SK-N-SH (cell line): ENCODE measurements around the gene ANO2. TPM values are rescaled to one million over a fixed set of nuclear protein-coding genes. Genes with fewer than 3 reads are reported as not detected.

Experiments used
- CTCF ChIA-PET: fragments of 300-600, 350-600 bp; formaldehyde crosslinking; extraction: SDS; loops from one replicate; lab custom pipeline; 2021; lab: Yijun Ruan, JAX
- POLR2A ChIA-PET: fragments of 350-600 bp; sonication (Branson Sonifier 250); formaldehyde crosslinking; extraction: SDS; loops from one replicate; lab custom pipeline; 2020; ENCODE audit warnings: antibody characterized with exemption, inconsistent platforms; lab: Yijun Ruan, JAX
- DNase-seq: peaks from one replicate; pipeline ENCODE4 v3.0.0; 2012
- H2AFZ ChIP-seq: fragments of 200-600 bp; sonication (generic); 2 replicates; pipeline ENCODE4 v1.8.1; 2016; ENCODE audit warnings: antibody characterized with exemption, mild to moderate bottlenecking, low read depth
- H3F3A ChIP-seq: fragments of 200-600 bp; sonication (generic); replicated peaks from 2 replicates; pipeline ENCODE3; 2016; ENCODE audit warnings: antibody characterized with exemption, mild to moderate bottlenecking; ENCODE audit not compliant: insufficient read depth
- H3K27ac ChIP-seq, 2 experiments: fragments of 200-500 bp in 1 of 2; fragments of 200-600 bp in 1 of 2; sonication (Bioruptor generic) in 1 of 2; sonication (generic), shearing (Covaris generic) in 1 of 2; 2 replicates each; pipeline versions ENCODE4 v1.5.1 to v1.6.1; 2014 to 2016; ENCODE audit warnings: low read depth in 2 of 2, inconsistent platforms in 1 of 2, low read length in 1 of 2, mild to moderate bottlenecking in 1 of 2, mixed read lengths in 1 of 2
- H3K27me3 ChIP-seq: fragments of 200-600 bp; sonication (generic), shearing (Covaris generic); 2 replicates; pipeline ENCODE4 v1.6.1; 2016; ENCODE audit warnings: mixed run types; ENCODE audit not compliant: insufficient read depth
- H3K36me3 ChIP-seq, 2 experiments: fragments of 200-500 bp in 1 of 2; fragments of 200-600 bp in 1 of 2; sonication (Bioruptor generic) in 1 of 2; sonication (generic) in 1 of 2; replicated peaks in 1 of 2; 2 replicates each; pipeline versions ENCODE3 to v1.5.1; 2014 to 2016; ENCODE audit warnings: low read length in 1 of 2, mild to moderate bottlenecking in 1 of 2; ENCODE audit not compliant: insufficient read depth in 2 of 2, control insufficient read depth in 1 of 2
- H3K4me1 ChIP-seq, 2 experiments: fragments of 200-500 bp in 1 of 2; fragments of 200-600 bp in 1 of 2; sonication (Bioruptor generic) in 1 of 2; sonication (generic), shearing (Covaris generic) in 1 of 2; 2 replicates each; pipeline versions ENCODE4 v1.5.1 to v1.6.1; 2014 to 2016; ENCODE audit warnings: low read depth in 1 of 2, low read length in 1 of 2, mixed run types in 1 of 2; ENCODE audit not compliant: insufficient read depth in 2 of 2, control insufficient read depth in 1 of 2
- H3K4me2 ChIP-seq: fragments of 200-600 bp; sonication (generic), shearing (Covaris generic); 2 replicates; pipeline ENCODE4 v1.6.1; 2017; ENCODE audit warnings: mixed run types
- H3K4me3 ChIP-seq, 2 experiments: fragments of 200-500 bp in 1 of 2; fragments of 200-600 bp in 1 of 2; sonication (Bioruptor generic) in 1 of 2; sonication (generic), shearing (Covaris generic) in 1 of 2; 2 replicates each; pipeline versions ENCODE4 v1.5.1 to v1.8.1; 2014 to 2016; ENCODE audit warnings: low read depth in 2 of 2, inconsistent platforms in 1 of 2, low read length in 1 of 2, mild to moderate bottlenecking in 1 of 2, mixed read lengths in 1 of 2, moderate library complexity in 1 of 2
- H3K79me2 ChIP-seq: fragments of 200-600 bp; sonication (generic); 2 replicates; pipeline ENCODE4 v1.8.1; 2017; ENCODE audit warnings: mild to moderate bottlenecking; ENCODE audit not compliant: insufficient read depth
- H3K9ac ChIP-seq: fragments of 200-600 bp; sonication (generic); 2 replicates; pipeline ENCODE4 v1.6.1; 2017; ENCODE audit warnings: mixed run types
- H3K9me2 ChIP-seq: fragments of 200-600 bp; sonication (generic); 2 replicates; pipeline ENCODE4 v1.6.1; 2017; ENCODE audit warnings: mixed run types
- H3K9me3 ChIP-seq: fragments of 200-600 bp; sonication (generic); 2 replicates; pipeline ENCODE4 v1.6.1; 2017; ENCODE audit warnings: mixed run types, mild to moderate bottlenecking, moderate library complexity
- H4K20me1 ChIP-seq: fragments of 200-600 bp; sonication (generic); 2 replicates; pipeline ENCODE4 v1.6.1; 2017; ENCODE audit warnings: mild to moderate bottlenecking, mixed run types; ENCODE audit not compliant: insufficient read depth
- CHD2 ChIP-seq: fragments of 150-350 bp; IDR thresholded peaks from 2 replicates; pipeline ENCODE4 v1.6.1; 2018; ENCODE audit warnings: low read length; ENCODE audit not compliant: partially characterized antibody
- CTCF ChIP-seq: fragments of 200-600 bp; sonication (generic); IDR thresholded peaks from 2 replicates; pipeline ENCODE4 v1.6.1; 2017; ENCODE audit warnings: antibody characterized with exemption, mild to moderate bottlenecking, moderate library complexity
- ELF1 ChIP-seq: IDR thresholded peaks from 2 replicates; pipeline ENCODE4 v1.4.0; 2012
- EP300 ChIP-seq, 2 experiments: IDR thresholded peaks; 2 replicates each; pipeline versions ENCODE4 v1.4.0 to v1.6.1; 2012; ENCODE audit warnings: borderline replicate concordance in 1 of 2, low read depth in 1 of 2, low read length in 1 of 2
- FOXJ3 ChIP-seq: sonication (generic); formaldehyde crosslinking; IDR thresholded peaks from 2 replicates; pipeline ENCODE4 v1.5.1; 2020; ENCODE audit warnings: mild to moderate bottlenecking, missing genetic modification reagents
- FOXM1 ChIP-seq: IDR thresholded peaks from 2 replicates; pipeline ENCODE4 v1.4.0; 2012; ENCODE audit warnings: low read depth, mild to moderate bottlenecking
- GABPA ChIP-seq: IDR thresholded peaks from 2 replicates; pipeline ENCODE4 v1.4.0; 2012; ENCODE audit warnings: low read depth, mild to moderate bottlenecking
- IRF3 ChIP-seq: fragments of 150-350 bp; IDR thresholded peaks from 2 replicates; pipeline ENCODE4 v1.6.1; 2016; ENCODE audit warnings: mild to moderate bottlenecking, low read depth, low read length
- MAX ChIP-seq: IDR thresholded peaks from 2 replicates; pipeline ENCODE4 v1.4.0; 2012; ENCODE audit warnings: low read depth
- MEF2A ChIP-seq: IDR thresholded peaks from 2 replicates; pipeline ENCODE4 v1.4.0; 2012; ENCODE audit warnings: low read depth, borderline replicate concordance
- NFIC ChIP-seq: IDR thresholded peaks from 2 replicates; pipeline ENCODE4 v1.4.0; 2012; ENCODE audit warnings: borderline replicate concordance
- RAD21 ChIP-seq: IDR thresholded peaks from 2 replicates; pipeline ENCODE4 v1.6.1; 2012; ENCODE audit warnings: mild to moderate bottlenecking, low read length
- RCOR1 ChIP-seq: fragments of 150-350 bp; IDR thresholded peaks from 2 replicates; pipeline ENCODE4 v1.6.1; 2017; ENCODE audit warnings: antibody characterized with exemption, low read length
- REST ChIP-seq: IDR thresholded peaks from 2 replicates; pipeline ENCODE4 v1.6.1; 2012; ENCODE audit warnings: mild to moderate bottlenecking, low read depth, low read length, moderate library complexity
- TAF1 ChIP-seq: IDR thresholded peaks from 2 replicates; pipeline ENCODE4 v1.6.1; 2012; ENCODE audit warnings: low read depth, mild to moderate bottlenecking, low read length, moderate library complexity, borderline replicate concordance
- TCF12 ChIP-seq: IDR thresholded peaks from 2 replicates; pipeline ENCODE4 v1.4.0; 2012
- USF1 ChIP-seq: IDR thresholded peaks from 2 replicates; pipeline ENCODE4 v1.4.0; 2012; ENCODE audit warnings: low read depth, borderline replicate concordance
- USF2 ChIP-seq: fragments of 150-350 bp; IDR thresholded peaks from 2 replicates; pipeline ENCODE4 v1.6.1; 2017; ENCODE audit warnings: antibody characterized with exemption, low read length, low read depth, borderline replicate concordance
- YY1 ChIP-seq: IDR thresholded peaks from 2 replicates; pipeline ENCODE4 v1.4.0; 2012; ENCODE audit warnings: low read depth, mild to moderate bottlenecking
- polyA plus RNA-seq, 3 experiments: library from polyadenylated mRNA; depleted of rRNA; stranded (reverse); fragments of >200 nt; gene quantifications; 2 replicates each; pipeline ENCODE4 v1.2.3, GENCODE V29; 2012

The ANO2 gene
- polyA plus RNA-seq, 1 of the 3 experiments (the other 2 are of a cell fraction): not detected

- no peak for TF ChIP-seq FOXJ3
- no peak for TF ChIP-seq NFIC
- no peak for TF ChIP-seq IRF3
- TF ChIP-seq MEF2A: no peak
- no peak for TF ChIP-seq REST
- TF ChIP-seq RAD21: no peak
- no peak for TF ChIP-seq RCOR1
- TF ChIP-seq TCF12: no peak
- no peak for TF ChIP-seq MAX
These were observed 234.7 kb downstream of the ANO2 start (continued) for GRCh38 chr12:5710260-5710878.

GRCh38 chr12:5708371-5708770 is 236.7 kb downstream of the ANO2 start:
- no peak for DNase-seq
- Histone ChIP-seq H3K79me2 (no peaks in the 10 kb centered on the region), H2AFZ (no peak overlapping the region), H3K4me2 (no peak overlapping the region), H3K4me1 (no peaks in the 10 kb centered on the region), H3K9ac (no peak overlapping the region), H3F3A (no peaks in the 10 kb centered on the region), H3K9me3 (no peaks in the 10 kb centered on the region), H3K36me3 (no peaks in the 10 kb centered on the region), H3K27me3 (peaks cover 32% of the 10 kb centered on the region; the same call in 1 of the 2 replicates), H3K4me3 (no peak overlapping the region), H3K9me2 (no peaks in the 10 kb centered on the region), H4K20me1 (no peaks in the 10 kb centered on the region), H3K27ac (no peak overlapping the region)
- ChIA-PET CTCF (interaction anchor here (0.7 to 0.8 kb wide), 2 partner anchors 9 to 853 kb away, joined by 3 read pairs; no protein-coding TSS in a partner anchor), POLR2A (no interaction called here)
- TF ChIP-seq TAF1 (no peak), GABPA (no peak), YY1 (no peak), REST (no peak), FOXM1 (no peak), CHD2 (no peak), USF1 (no peak), TCF12 (no peak), RAD21 (no peak), NFIC (no peak), ELF1 (no peak), CTCF (no peak), EP300 (IDR thresholded peaks at IDR 0.05; ENCODE audit: borderline replicate concordance in 1 of 2, low read depth in 1 of 2, low read length in 1 of 2) (no peak), USF2 (no peak)
